ENCODE results near the gene HIPK2.
A peak's percentile ranks its signal among the peaks of the same experiment; 100 is the strongest.

The HIPK2 gene

GRCh38 chr7:139718141-139718540, 59.7 kb downstream of the HIPK2 start:
- H3K36me3 ChIP-seq (ENCODE audit: control insufficient read depth in 2 of 2, insufficient read depth in 2 of 2, low read length in 2 of 2) = peaks cover 18 to 35% of the 10 kb centered on the region in 2 donors
- H3K4me1 ChIP-seq (ENCODE audit: control insufficient read depth in 2 of 2, insufficient read depth in 2 of 2, low read length in 2 of 2) = peaks cover 17 to 24% of the 10 kb centered on the region in 2 donors
- H3K27ac ChIP-seq (ENCODE audit: low read depth in 2 of 2, low read length in 2 of 2) = no peak overlapping the region
- no peak overlapping the region for H3K4me3 ChIP-seq (ENCODE audit: low read length in 2 of 2)
- H3K9ac ChIP-seq (ENCODE audit: low read depth in 1 of 2, low read length in 2 of 2) = no peak overlapping the region
- H3K9me3 ChIP-seq (ENCODE audit: control insufficient read depth in 2 of 2, low read length in 2 of 2) = no peaks in the 10 kb centered on the region
- no peaks in the 10 kb centered on the region for H3K27me3 ChIP-seq (ENCODE audit: control insufficient read depth in 2 of 2, insufficient read depth in 2 of 2, low read length in 2 of 2)

DNA sequence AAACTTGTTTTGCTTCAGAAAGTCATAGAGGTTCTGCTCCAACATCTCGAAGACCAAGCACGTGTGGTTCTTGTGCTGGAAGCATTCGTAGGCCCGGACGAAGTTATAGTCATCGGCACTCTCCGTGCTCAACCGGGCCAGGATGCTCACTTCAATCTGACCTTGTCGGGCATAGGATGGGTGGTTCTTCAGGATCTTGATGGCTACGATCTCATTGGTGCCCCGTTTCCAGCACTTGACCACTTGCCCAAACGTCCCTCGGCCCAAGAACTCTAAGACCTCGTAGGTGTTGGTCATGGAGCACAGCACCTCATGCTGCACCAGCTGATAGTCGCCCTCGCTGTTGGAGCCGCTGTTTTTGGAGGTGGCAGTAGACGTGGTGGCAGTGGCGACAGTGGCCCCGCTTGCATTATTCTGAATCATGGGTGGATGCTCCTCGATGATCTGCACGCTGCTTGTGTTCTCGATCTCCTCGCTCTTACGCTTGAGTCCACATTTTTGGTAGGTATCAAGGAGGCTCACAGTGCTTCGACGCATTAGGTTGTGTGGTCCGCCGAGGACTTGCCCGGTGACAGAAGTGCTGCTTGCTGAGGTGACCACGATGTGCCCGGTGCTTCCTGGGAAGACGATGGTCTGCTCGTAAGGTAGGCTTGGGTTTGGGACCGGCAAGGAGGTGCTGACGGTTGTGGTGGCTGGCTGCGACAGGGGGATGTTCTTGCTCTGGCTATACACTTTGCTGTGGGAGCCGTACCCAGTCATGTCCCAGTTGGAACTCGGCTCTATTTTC, 61.4 kb downstream of the HIPK2 start:
- Histone ChIP-seq H3K9me3 (ENCODE audit: control insufficient read depth in 2 of 2, low read length in 2 of 2) (no peaks in the 10 kb centered on the region), H3K27me3 (ENCODE audit: control insufficient read depth in 2 of 2, insufficient read depth in 2 of 2, low read length in 2 of 2) (no peaks in the 10 kb centered on the region), H3K36me3 (ENCODE audit: control insufficient read depth in 2 of 2, insufficient read depth in 2 of 2, low read length in 2 of 2) (peaks cover 20 to 48% of the 10 kb centered on the region in 2 donors), H3K4me1 (ENCODE audit: control insufficient read depth in 2 of 2, insufficient read depth in 2 of 2, low read length in 2 of 2) (peaks cover 8 to 14% of the 10 kb centered on the region in 2 donors), H3K4me3 (ENCODE audit: low read length in 2 of 2) (no peak overlapping the region), H3K9ac (ENCODE audit: low read depth in 1 of 2, low read length in 2 of 2) (no peak overlapping the region), H3K27ac (ENCODE audit: low read depth in 2 of 2, low read length in 2 of 2) (no peak overlapping the region)

- Histone ChIP-seq H3K9ac (ENCODE audit: low read depth in 1 of 2, low read length in 2 of 2) (no peak overlapping the region), H3K36me3 (ENCODE audit: control insufficient read depth in 2 of 2, insufficient read depth in 2 of 2, low read length in 2 of 2) (peaks cover 20 to 48% of the 10 kb centered on the region in 2 donors), H3K4me3 (ENCODE audit: low read length in 2 of 2) (no peak overlapping the region), H3K27me3 (ENCODE audit: control insufficient read depth in 2 of 2, insufficient read depth in 2 of 2, low read length in 2 of 2) (no peaks in the 10 kb centered on the region), H3K27ac (ENCODE audit: low read depth in 2 of 2, low read length in 2 of 2) (no peak overlapping the region), H3K4me1 (ENCODE audit: control insufficient read depth in 2 of 2, insufficient read depth in 2 of 2, low read length in 2 of 2) (peaks cover 0 to 3% of the 10 kb centered on the region in 2 donors), H3K9me3 (ENCODE audit: control insufficient read depth in 2 of 2, low read length in 2 of 2) (no peaks in the 10 kb centered on the region)
Observed at GRCh38 chr7:139715194-139715815, 62.5 kb downstream of the HIPK2 start.

DNA sequence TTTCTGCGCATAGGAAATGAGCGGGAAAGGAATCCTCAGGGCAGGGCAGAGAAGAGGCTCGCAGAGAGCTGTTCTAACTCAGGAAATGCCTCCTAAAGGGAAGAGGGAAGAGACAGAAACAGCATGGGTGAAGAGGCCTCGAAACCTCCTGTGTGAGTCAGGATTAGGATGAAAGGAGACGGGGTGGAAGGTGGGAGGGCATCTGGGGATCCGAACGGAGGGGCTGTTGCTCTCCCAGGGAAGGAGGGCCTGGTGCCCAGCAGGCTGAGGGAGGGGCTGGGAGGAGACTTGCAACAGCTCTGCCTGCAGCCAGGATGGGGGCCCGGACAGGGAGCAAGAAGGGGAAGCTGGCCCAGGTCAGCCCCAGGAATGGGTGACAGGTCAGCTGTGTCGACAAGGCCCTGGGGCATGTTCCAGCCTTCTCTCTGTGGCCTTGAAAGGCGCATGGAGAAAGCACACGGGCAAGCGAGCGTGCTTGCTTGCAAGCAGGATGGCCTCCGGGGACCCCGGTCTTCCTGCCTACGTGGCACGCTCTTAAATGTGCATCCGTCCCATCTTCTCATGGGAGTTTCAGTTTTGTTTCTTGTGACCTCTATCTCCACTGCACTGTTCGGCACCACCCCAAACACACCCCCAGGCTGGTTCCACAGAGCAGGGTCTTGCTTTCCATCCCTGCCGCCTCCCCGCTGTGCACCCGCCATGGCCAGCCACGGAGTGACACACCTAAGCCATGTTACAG, 63.5 kb downstream of the HIPK2 start:
- Histone ChIP-seq H3K36me3 (ENCODE audit: control insufficient read depth in 2 of 2, insufficient read depth in 2 of 2, low read length in 2 of 2) (peaks cover 20 to 48% of the 10 kb centered on the region in 2 donors), H3K9me3 (ENCODE audit: control insufficient read depth in 2 of 2, low read length in 2 of 2) (no peaks in the 10 kb centered on the region), H3K27me3 (ENCODE audit: control insufficient read depth in 2 of 2, insufficient read depth in 2 of 2, low read length in 2 of 2) (no peaks in the 10 kb centered on the region), H3K27ac (ENCODE audit: low read depth in 2 of 2, low read length in 2 of 2) (peak overlapping the region in 1 of 2 donors; percentile 65), H3K4me3 (ENCODE audit: low read length in 2 of 2) (no peak overlapping the region), H3K9ac (ENCODE audit: low read depth in 1 of 2, low read length in 2 of 2) (no peak overlapping the region), H3K4me1 (ENCODE audit: control insufficient read depth in 2 of 2, insufficient read depth in 2 of 2, low read length in 2 of 2) (no peaks in the 10 kb centered on the region)

DNA sequence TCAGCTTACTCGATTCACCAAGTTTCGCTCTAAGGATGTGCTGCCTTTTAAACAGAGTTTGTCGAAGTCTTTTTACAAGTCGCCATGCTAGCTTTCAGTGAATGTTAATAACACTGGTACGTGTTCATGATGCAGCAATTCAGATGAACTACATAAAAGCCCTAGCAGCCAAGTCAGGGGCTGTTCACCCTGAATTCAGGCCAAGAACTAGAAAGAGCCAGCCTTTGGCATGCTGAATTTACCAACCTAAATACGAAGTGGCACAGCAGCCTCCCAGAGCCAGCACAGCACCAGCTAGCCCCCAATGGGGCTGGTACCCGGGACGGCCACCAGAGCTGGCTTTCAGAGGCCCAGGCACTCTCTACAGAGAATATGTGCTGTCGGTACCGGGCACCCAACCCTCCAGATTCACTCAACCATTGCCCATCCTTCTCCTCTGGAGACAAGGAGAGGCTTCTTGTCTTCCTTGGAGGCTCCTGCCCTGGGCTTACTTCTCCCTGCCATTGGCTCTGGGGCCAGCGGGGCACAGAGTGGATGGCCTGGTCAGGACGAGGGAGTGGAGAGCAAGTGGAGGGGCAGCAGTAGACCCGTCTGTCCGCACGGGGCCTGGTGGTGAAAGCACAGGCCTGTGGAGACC, 64.2 kb downstream of the HIPK2 start:
- Histone ChIP-seq H3K9me3 (ENCODE audit: control insufficient read depth in 2 of 2, low read length in 2 of 2) (no peaks in the 10 kb centered on the region), H3K4me1 (ENCODE audit: control insufficient read depth in 2 of 2, insufficient read depth in 2 of 2, low read length in 2 of 2) (no peaks in the 10 kb centered on the region), H3K4me3 (ENCODE audit: low read length in 2 of 2) (no peak overlapping the region), H3K36me3 (ENCODE audit: control insufficient read depth in 2 of 2, insufficient read depth in 2 of 2, low read length in 2 of 2) (peaks cover 20 to 48% of the 10 kb centered on the region in 2 donors), H3K27ac (ENCODE audit: low read depth in 2 of 2, low read length in 2 of 2) (peak overlapping the region in 1 of 2 donors; percentile 65), H3K9ac (ENCODE audit: low read depth in 1 of 2, low read length in 2 of 2) (no peak overlapping the region), H3K27me3 (ENCODE audit: control insufficient read depth in 2 of 2, insufficient read depth in 2 of 2, low read length in 2 of 2) (no peaks in the 10 kb centered on the region)

DNA sequence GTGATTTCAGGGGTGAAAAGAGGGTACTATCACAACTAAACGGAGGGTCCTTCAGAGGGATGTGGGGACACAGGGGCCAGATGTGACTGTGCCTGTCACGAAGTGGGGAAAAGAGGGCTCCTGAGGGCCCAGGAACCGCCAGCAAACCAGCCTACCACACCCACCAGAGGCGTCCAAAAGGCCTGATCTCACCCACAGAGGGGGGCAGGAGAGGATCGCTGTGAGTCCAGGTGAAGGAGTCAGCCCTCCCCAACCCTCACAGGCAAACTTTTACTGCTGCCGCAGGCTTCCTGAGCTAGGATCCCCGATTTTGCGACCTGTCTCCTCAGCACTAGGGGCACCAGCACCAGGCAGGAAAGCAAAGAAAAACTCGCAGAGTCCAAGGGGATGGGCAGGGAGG, 64.7 kb downstream of the HIPK2 start:
- H3K9ac ChIP-seq (ENCODE audit: low read depth in 1 of 2, low read length in 2 of 2) = no peak overlapping the region
- no peaks in the 10 kb centered on the region for H3K9me3 ChIP-seq (ENCODE audit: control insufficient read depth in 2 of 2, low read length in 2 of 2)
- H3K4me3 ChIP-seq (ENCODE audit: low read length in 2 of 2) = no peak overlapping the region
- peaks cover 20 to 51% of the 10 kb centered on the region in 2 donors for H3K36me3 ChIP-seq (ENCODE audit: control insufficient read depth in 2 of 2, insufficient read depth in 2 of 2, low read length in 2 of 2)
- no peaks in the 10 kb centered on the region for H3K27me3 ChIP-seq (ENCODE audit: control insufficient read depth in 2 of 2, insufficient read depth in 2 of 2, low read length in 2 of 2)
- no peak overlapping the region for H3K27ac ChIP-seq (ENCODE audit: low read depth in 2 of 2, low read length in 2 of 2)
- H3K4me1 ChIP-seq (ENCODE audit: control insufficient read depth in 2 of 2, insufficient read depth in 2 of 2, low read length in 2 of 2) = no peaks in the 10 kb centered on the region

DNA sequence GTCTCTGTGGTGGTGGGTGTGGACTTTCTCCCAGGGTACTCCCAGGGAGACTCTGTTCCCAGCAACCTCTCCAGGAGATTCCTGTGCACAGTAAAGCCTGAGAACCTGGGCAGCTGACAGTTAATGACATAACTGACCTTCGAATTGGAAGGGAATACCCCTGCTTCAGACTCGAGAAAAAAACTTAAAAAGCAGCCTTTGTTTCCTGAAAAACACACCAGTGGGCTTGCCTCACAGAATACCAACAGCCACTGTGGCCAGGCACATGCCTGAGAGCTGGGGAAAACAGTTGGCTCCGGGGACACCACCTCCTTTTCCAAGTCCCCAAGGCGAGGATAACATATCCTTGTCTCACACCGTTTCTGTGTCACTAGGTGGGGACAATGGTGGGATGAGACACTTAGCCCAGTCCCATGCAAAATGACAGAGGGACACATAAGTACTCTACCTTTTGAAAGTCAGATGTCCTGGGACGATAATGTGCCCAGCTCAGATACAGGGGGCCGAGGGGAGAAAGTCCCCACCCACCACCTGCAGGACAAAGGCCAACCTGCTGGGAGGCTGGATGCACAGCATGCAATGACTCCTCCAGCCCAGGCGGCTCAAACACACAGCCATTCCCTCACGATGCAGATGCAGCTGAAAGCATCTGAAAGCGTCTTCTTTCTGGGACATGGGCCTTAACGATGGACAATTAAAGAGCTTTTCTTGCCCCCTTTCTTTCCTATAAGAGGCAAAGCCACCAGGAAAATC, 65.6 kb downstream of the HIPK2 start:
- Histone ChIP-seq H3K9ac (ENCODE audit: low read depth in 1 of 2, low read length in 2 of 2) (no peak overlapping the region), H3K4me1 (ENCODE audit: control insufficient read depth in 2 of 2, insufficient read depth in 2 of 2, low read length in 2 of 2) (no peaks in the 10 kb centered on the region), H3K27me3 (ENCODE audit: control insufficient read depth in 2 of 2, insufficient read depth in 2 of 2, low read length in 2 of 2) (no peaks in the 10 kb centered on the region), H3K27ac (ENCODE audit: low read depth in 2 of 2, low read length in 2 of 2) (no peak overlapping the region), H3K9me3 (ENCODE audit: control insufficient read depth in 2 of 2, low read length in 2 of 2) (no peaks in the 10 kb centered on the region), H3K4me3 (ENCODE audit: low read length in 2 of 2) (no peak overlapping the region), H3K36me3 (ENCODE audit: control insufficient read depth in 2 of 2, insufficient read depth in 2 of 2, low read length in 2 of 2) (peaks cover 20 to 54% of the 10 kb centered on the region in 2 donors)

DNA sequence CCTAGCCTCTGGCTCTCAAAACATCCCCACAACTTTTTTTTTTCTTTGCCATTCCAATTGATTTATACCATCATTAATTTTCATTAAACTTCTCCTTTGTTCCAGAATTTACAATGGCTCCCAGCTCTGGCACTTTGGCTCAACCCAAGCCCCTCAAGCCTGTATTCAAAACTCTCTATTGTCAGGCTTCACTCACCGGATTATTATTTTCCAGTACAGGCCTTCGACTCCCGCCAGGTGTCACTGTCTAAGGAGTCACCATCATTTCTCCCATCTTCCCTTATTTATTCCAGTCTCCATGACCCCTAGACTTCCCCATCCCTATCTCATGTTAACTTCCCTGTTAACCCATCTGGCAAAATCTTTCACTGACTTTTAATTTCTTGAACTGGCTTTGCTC, 67.8 kb downstream of the HIPK2 start:
- Histone ChIP-seq H3K27me3 (ENCODE audit: control insufficient read depth in 2 of 2, insufficient read depth in 2 of 2, low read length in 2 of 2) (no peaks in the 10 kb centered on the region), H3K9me3 (ENCODE audit: control insufficient read depth in 2 of 2, low read length in 2 of 2) (no peaks in the 10 kb centered on the region), H3K36me3 (ENCODE audit: control insufficient read depth in 2 of 2, insufficient read depth in 2 of 2, low read length in 2 of 2) (peaks cover 7 to 42% of the 10 kb centered on the region in 2 donors), H3K27ac (ENCODE audit: low read depth in 2 of 2, low read length in 2 of 2) (no peak overlapping the region), H3K9ac (ENCODE audit: low read depth in 1 of 2, low read length in 2 of 2) (no peak overlapping the region), H3K4me3 (ENCODE audit: low read length in 2 of 2) (no peak overlapping the region), H3K4me1 (ENCODE audit: control insufficient read depth in 2 of 2, insufficient read depth in 2 of 2, low read length in 2 of 2) (no peaks in the 10 kb centered on the region)

GRCh38 chr7:139709485-139709884, 68.3 kb downstream of the HIPK2 start:
- Histone ChIP-seq H3K9ac (ENCODE audit: low read depth in 1 of 2, low read length in 2 of 2) (no peak overlapping the region), H3K4me1 (ENCODE audit: control insufficient read depth in 2 of 2, insufficient read depth in 2 of 2, low read length in 2 of 2) (no peaks in the 10 kb centered on the region), H3K9me3 (ENCODE audit: control insufficient read depth in 2 of 2, low read length in 2 of 2) (no peaks in the 10 kb centered on the region), H3K36me3 (ENCODE audit: control insufficient read depth in 2 of 2, insufficient read depth in 2 of 2, low read length in 2 of 2) (peaks cover 7 to 38% of the 10 kb centered on the region in 2 donors), H3K4me3 (ENCODE audit: low read length in 2 of 2) (no peak overlapping the region), H3K27ac (ENCODE audit: low read depth in 2 of 2, low read length in 2 of 2) (no peak overlapping the region), H3K27me3 (ENCODE audit: control insufficient read depth in 2 of 2, insufficient read depth in 2 of 2, low read length in 2 of 2) (no peaks in the 10 kb centered on the region)
